Measurements from ENCODE around the gene ZMAT3. TPM values are rescaled to one million over a fixed set of nuclear protein-coding genes. Genes with fewer than 3 reads are reported as not detected.

Gene ZMAT3
- total and polyA plus RNA-seq, 4 donors = 1.9 to 5.4 (median 2.8) TPM

GRCh38 chr3:179100652-179101051 is 29.0 kb upstream of the ZMAT3 start:
- no peak for DNase-seq (ENCODE audit: low spot score)
- no peak for TF ChIP-seq CTCF (IDR thresholded peaks at IDR 0.05; ENCODE audit: low read depth, low read length, missing input control)
- no peak for TF ChIP-seq RAD21 (IDR thresholded peaks at IDR 0.05)
- TF ChIP-seq SP1 (IDR thresholded peaks at IDR 0.05) = no peak
- TF ChIP-seq ATF3 (IDR thresholded peaks at IDR 0.05) = no peak
- TF ChIP-seq FOXA2 (IDR thresholded peaks at IDR 0.05) = no peak
- TF ChIP-seq FOXA1 (IDR thresholded peaks at IDR 0.05) = no peak
- no peak for TF ChIP-seq TAF1 (conservative IDR thresholded peaks at IDR 0.05)
- TF ChIP-seq MAX (IDR thresholded peaks at IDR 0.05) = no peak
- TF ChIP-seq YY1 (IDR thresholded peaks at IDR 0.05) = no peak
- no peak for TF ChIP-seq HNF4A (conservative IDR thresholded peaks at IDR 0.05)
- no peak for TF ChIP-seq JUND (IDR thresholded peaks at IDR 0.05)
- TF ChIP-seq REST (IDR thresholded peaks at IDR 0.05) = no peak
- no peak for TF ChIP-seq GABPA (IDR thresholded peaks at IDR 0.05 in 1 of 2, conservative IDR thresholded peaks at IDR 0.05 in 1 of 2)
- no peak for TF ChIP-seq NR2F2 (IDR thresholded peaks at IDR 0.05)
- TF ChIP-seq RXRA (IDR thresholded peaks at IDR 0.05) = no peak
- Histone ChIP-seq H3K4me1 (ENCODE audit: control insufficient read depth in 4 of 4, insufficient read depth in 4 of 4, low read length in 3 of 4) (no peaks in the 10 kb centered on the region), H3K9ac (ENCODE audit: low read depth in 1 of 2, low read length in 2 of 2) (no peak overlapping the region), H3K4me3 (ENCODE audit: low read depth in 1 of 3, low read length in 3 of 3) (no peak overlapping the region), H3K9me3 (ENCODE audit: control insufficient read depth in 4 of 4, low read length in 3 of 4) (no peaks in the 10 kb centered on the region), H3K27ac (ENCODE audit: low read depth in 1 of 2, low read length in 2 of 2) (no peak overlapping the region), H3K36me3 (ENCODE audit: control insufficient read depth in 4 of 4, insufficient read depth in 3 of 4, low read depth in 1 of 4, low read length in 3 of 4) (no peaks in the 10 kb centered on the region), H3K27me3 (ENCODE audit: control insufficient read depth in 4 of 4, insufficient read depth in 4 of 4, low read length in 3 of 4) (no peaks in the 10 kb centered on the region)

GRCh38 chr3:179098388-179099077 is 26.9 kb upstream of the ZMAT3 start:
- Histone ChIP-seq H3K27ac (ENCODE audit: low read depth in 1 of 2, low read length in 2 of 2) (no peak overlapping the region), H3K9me3 (ENCODE audit: control insufficient read depth in 4 of 4, low read length in 3 of 4) (no peaks in the 10 kb centered on the region), H3K36me3 (ENCODE audit: control insufficient read depth in 4 of 4, insufficient read depth in 3 of 4, low read depth in 1 of 4, low read length in 3 of 4) (no peaks in the 10 kb centered on the region), H3K9ac (ENCODE audit: low read depth in 1 of 2, low read length in 2 of 2) (no peak overlapping the region), H3K4me1 (ENCODE audit: control insufficient read depth in 4 of 4, insufficient read depth in 4 of 4, low read length in 3 of 4) (no peaks in the 10 kb centered on the region), H3K4me3 (ENCODE audit: low read depth in 1 of 3, low read length in 3 of 3) (no peak overlapping the region), H3K27me3 (ENCODE audit: control insufficient read depth in 4 of 4, insufficient read depth in 4 of 4, low read length in 3 of 4) (peaks cover 0 to 2% (median 0%) of the 10 kb centered on the region in 4 donors)
- DNase-seq (ENCODE audit: low spot score) = no peak
- TF ChIP-seq YY1 (IDR thresholded peaks at IDR 0.05) (no peak), SP1 (IDR thresholded peaks at IDR 0.05) (no peak)
- WGBS = 78% methylated on average over 7 of the region's 7 CpGs

Measured in liver (tissue), 9 donors.